Measurements from ENCODE around the gene RIMS1. TPM values are rescaled to one million over a fixed set of nuclear protein-coding genes. Genes with fewer than 3 reads are reported as not detected.

RIMS1 gene
- total RNA-seq, 1 donor from 2014 or later = not detected

- intact Hi-C loops (cut with micrococcal nuclease) = no loop called here
Observed at GRCh38 chr6:72238021-72238420, 351.7 kb downstream of the RIMS1 start.

GRCh38 chr6:72238900-72239299 is 352.6 kb downstream of the RIMS1 start:
- intact Hi-C loops (cut with micrococcal nuclease) = no loop called here

GRCh38 chr6:72245565-72245964 is 359.2 kb downstream of the RIMS1 start:
- intact Hi-C loops (cut with micrococcal nuclease) = no loop called here

GRCh38 chr6:72246926-72247325 is 360.6 kb downstream of the RIMS1 start:
- intact Hi-C loops (cut with micrococcal nuclease) = no loop called here

GRCh38 chr6:72248621-72249020 is 362.3 kb downstream of the RIMS1 start:
- intact Hi-C loops (cut with micrococcal nuclease) = no loop called here

- intact Hi-C loops (cut with micrococcal nuclease) = no loop called here
Observed at GRCh38 chr6:72250664-72251063, 364.3 kb downstream of the RIMS1 start.

- intact Hi-C loops (cut with micrococcal nuclease) = no loop called here
Observed at GRCh38 chr6:72260489-72260888, 374.1 kb downstream of the RIMS1 start.

- intact Hi-C loops (cut with micrococcal nuclease) = no loop called here
Observed at GRCh38 chr6:72261554-72261953, 375.2 kb downstream of the RIMS1 start.

GRCh38 chr6:72262254-72262653 is 375.9 kb downstream of the RIMS1 start:
- intact Hi-C loops (cut with micrococcal nuclease) = no loop called here

- intact Hi-C loops (cut with micrococcal nuclease) = no loop called here
Observed at GRCh38 chr6:72267470-72267869, 381.1 kb downstream of the RIMS1 start.

- intact Hi-C loops (cut with micrococcal nuclease) = no loop called here
Observed at GRCh38 chr6:72271531-72271930, 385.2 kb downstream of the RIMS1 start.

- intact Hi-C loops (cut with micrococcal nuclease) = no loop called here
Observed at GRCh38 chr6:72272958-72273357, 386.6 kb downstream of the RIMS1 start.

- intact Hi-C loops (cut with micrococcal nuclease) = no loop called here
Observed at GRCh38 chr6:72275888-72276287, 389.5 kb downstream of the RIMS1 start.

GRCh38 chr6:72282201-72282600 is 395.9 kb downstream of the RIMS1 start:
- intact Hi-C loops (cut with micrococcal nuclease) = no loop called here

GRCh38 chr6:72283571-72283970 is 397.2 kb downstream of the RIMS1 start:
- intact Hi-C loops (cut with micrococcal nuclease) = no loop called here

GRCh38 chr6:72286911-72287311 is 400.6 kb downstream of the RIMS1 start:
- intact Hi-C loops (cut with micrococcal nuclease) = no loop called here

- intact Hi-C loops (cut with micrococcal nuclease) = no loop called here
Observed at GRCh38 chr6:72287801-72288200, 401.5 kb downstream of the RIMS1 start.

- intact Hi-C loops (cut with micrococcal nuclease) = no loop called here
Observed at GRCh38 chr6:72288592-72288991, 402.2 kb downstream of the RIMS1 start.

GRCh38 chr6:72290620-72291019 is 404.3 kb downstream of the RIMS1 start:
- intact Hi-C loops (cut with micrococcal nuclease) = no loop called here

GRCh38 chr6:72296375-72296774 is 410.0 kb downstream of the RIMS1 start:
- intact Hi-C loops (cut with micrococcal nuclease) = no loop called here

- intact Hi-C loops (cut with micrococcal nuclease) = no loop called here
Observed at GRCh38 chr6:72305971-72306370, 419.6 kb downstream of the RIMS1 start.

GRCh38 chr6:72316675-72317380 is 430.5 kb downstream of the RIMS1 start:
- intact Hi-C loops (cut with micrococcal nuclease) = no loop called here

- intact Hi-C loops (cut with micrococcal nuclease) = no loop called here
Observed at GRCh38 chr6:72321788-72322187, 435.4 kb downstream of the RIMS1 start.

GRCh38 chr6:72322771-72323170 is 436.4 kb downstream of the RIMS1 start:
- intact Hi-C loops (cut with micrococcal nuclease) = no loop called here
